ENCODE measurements around the gene PLGRKT. TPM values are rescaled to one million over a fixed set of nuclear protein-coding genes. Genes with fewer than 3 reads are reported as not detected.

PLGRKT gene
- total RNA-seq, 1 experiment from 2014 or later, result 30.9 TPM

DNA sequence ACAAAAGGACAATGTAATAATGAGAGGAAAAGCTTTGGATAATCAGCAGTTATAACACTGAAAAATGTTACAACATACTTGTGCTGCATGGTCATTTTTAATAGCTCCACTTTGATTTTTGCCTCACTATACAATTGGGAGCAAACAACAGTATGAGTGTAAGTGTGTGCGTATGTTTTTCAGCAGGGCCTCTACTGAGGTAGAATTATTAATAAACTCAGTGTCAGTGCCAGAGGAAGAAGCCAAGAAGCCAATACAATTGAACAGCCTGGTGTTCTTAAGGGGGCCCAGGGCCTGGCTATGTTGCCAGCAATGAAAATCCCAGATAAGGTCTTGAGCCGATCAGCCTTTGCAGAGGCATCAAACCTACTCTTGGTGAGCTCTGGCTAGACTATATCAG, 81.9 kb downstream of the PLGRKT start:
- Histone ChIP-seq H3K4me3 (ENCODE audit: low read depth, low read length, poor library complexity, severe bottlenecking) (no peak overlapping the region), H3K9me3 (ENCODE audit: low read depth, low read length, poor library complexity, severe bottlenecking) (no peaks in the 10 kb centered on the region), H3K27me3 (replicated peaks; ENCODE audit: insufficient read depth, low read depth, low read length, poor library complexity) (no peaks in the 10 kb centered on the region), H3K36me3 (ENCODE audit: insufficient read depth, low read length, poor library complexity, severe bottlenecking) (no peaks in the 10 kb centered on the region), H3K27ac (ENCODE audit: low read depth, low read length, poor library complexity, severe bottlenecking) (no peak overlapping the region), H3K4me1 (ENCODE audit: insufficient read depth, low read length, poor library complexity, severe bottlenecking) (no peaks in the 10 kb centered on the region)
- CTCF ChIA-PET, result no interaction called here
- BruUV-seq (replicated peaks), result no TSS peak
- DNase-seq (ENCODE audit: low spot score), result no peak
- intact Hi-C loops (cut with micrococcal nuclease; ENCODE audit: unreplicated experiment), result no loop called here
- TF ChIP-seq, protein P1, sequence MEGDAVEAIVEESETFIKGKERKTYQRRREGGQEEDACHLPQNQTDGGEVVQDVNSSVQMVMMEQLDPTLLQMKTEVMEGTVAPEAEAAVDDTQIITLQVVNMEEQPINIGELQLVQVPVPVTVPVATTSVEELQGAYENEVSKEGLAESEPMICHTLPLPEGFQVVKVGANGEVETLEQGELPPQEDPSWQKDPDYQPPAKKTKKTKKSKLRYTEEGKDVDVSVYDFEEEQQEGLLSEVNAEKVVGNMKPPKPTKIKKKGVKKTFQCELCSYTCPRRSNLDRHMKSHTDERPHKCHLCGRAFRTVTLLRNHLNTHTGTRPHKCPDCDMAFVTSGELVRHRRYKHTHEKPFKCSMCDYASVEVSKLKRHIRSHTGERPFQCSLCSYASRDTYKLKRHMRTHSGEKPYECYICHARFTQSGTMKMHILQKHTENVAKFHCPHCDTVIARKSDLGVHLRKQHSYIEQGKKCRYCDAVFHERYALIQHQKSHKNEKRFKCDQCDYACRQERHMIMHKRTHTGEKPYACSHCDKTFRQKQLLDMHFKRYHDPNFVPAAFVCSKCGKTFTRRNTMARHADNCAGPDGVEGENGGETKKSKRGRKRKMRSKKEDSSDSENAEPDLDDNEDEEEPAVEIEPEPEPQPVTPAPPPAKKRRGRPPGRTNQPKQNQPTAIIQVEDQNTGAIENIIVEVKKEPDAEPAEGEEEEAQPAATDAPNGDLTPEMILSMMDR (conservative IDR thresholded peaks at IDR 0.05; ENCODE audit: low read depth, low read length), result no peak
- no peak for TF ChIP-seq EZH2 (IDR thresholded peaks at IDR 0.05; ENCODE audit: borderline replicate concordance, low read depth, low read length, poor library complexity, severe bottlenecking)
- POLR2A ChIA-PET (ENCODE audit: low non-redundant PET), result no interaction called here

DNA sequence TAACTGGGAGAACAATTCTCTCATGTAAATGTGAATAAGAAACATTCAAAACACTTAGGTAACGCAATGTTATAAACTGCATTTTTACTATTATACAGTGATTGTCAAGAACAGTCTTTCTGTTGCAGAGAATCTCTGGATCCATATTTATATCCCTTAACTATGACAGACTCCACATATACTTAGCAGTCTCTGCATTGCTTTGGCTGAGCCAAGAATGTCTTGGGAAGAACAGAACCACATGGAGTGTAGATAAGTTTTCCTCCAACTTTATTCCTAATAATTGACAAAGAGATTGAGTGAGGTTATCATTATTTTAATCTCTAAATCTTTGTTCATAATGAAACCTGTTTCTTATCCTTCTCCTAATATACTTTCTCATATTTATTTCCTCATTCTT, 82.5 kb downstream of the PLGRKT start:
- intact Hi-C loops (cut with micrococcal nuclease; ENCODE audit: unreplicated experiment), result no loop called here
- no peaks in the 10 kb centered on the region for H3K27me3 ChIP-seq (replicated peaks; ENCODE audit: insufficient read depth, low read depth, low read length, poor library complexity)
- no peaks in the 10 kb centered on the region for H3K36me3 ChIP-seq (ENCODE audit: insufficient read depth, low read length, poor library complexity, severe bottlenecking)
- H3K9me3 ChIP-seq (ENCODE audit: low read depth, low read length, poor library complexity, severe bottlenecking), result no peaks in the 10 kb centered on the region
- no peak overlapping the region for H3K4me3 ChIP-seq (ENCODE audit: low read depth, low read length, poor library complexity, severe bottlenecking)
- DNase-seq (ENCODE audit: low spot score), result no peak
- H3K27ac ChIP-seq (ENCODE audit: low read depth, low read length, poor library complexity, severe bottlenecking), result no peak overlapping the region
- TF ChIP-seq EZH2 (IDR thresholded peaks at IDR 0.05; ENCODE audit: borderline replicate concordance, low read depth, low read length, poor library complexity, severe bottlenecking), result no peak
- TF ChIP-seq, protein P1 (conservative IDR thresholded peaks at IDR 0.05; ENCODE audit: low read depth, low read length), result no peak
- BruUV-seq (replicated peaks), result no TSS peak
- ChIA-PET POLR2A (ENCODE audit: low non-redundant PET) (no interaction called here), CTCF (no interaction called here)
- no peaks in the 10 kb centered on the region for H3K4me1 ChIP-seq (ENCODE audit: insufficient read depth, low read length, poor library complexity, severe bottlenecking)

DNA sequence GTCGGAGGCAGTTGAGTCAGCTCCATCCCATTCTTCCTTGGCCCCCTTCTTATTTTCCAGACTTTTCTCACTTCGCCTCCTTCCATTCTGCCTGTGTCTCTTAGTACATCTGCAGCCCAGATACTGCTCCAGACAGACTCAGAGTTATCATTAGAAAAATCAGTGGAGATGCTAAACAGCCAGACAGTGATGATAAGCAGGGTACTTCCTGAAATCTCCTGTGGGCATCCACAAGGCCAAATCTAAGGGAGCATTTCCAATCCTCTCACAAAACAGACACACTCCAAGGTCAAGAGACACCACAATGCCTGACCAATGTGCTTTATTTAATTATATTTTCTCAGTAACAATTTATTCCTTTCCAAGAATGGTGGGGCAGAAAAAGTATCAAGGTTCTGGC, 83.5 kb downstream of the PLGRKT start:
- BruUV-seq (replicated peaks), result no TSS peak
- CTCF ChIA-PET, result no interaction called here
- no peak for DNase-seq (ENCODE audit: low spot score)
- no peaks in the 10 kb centered on the region for H3K4me1 ChIP-seq (ENCODE audit: insufficient read depth, low read length, poor library complexity, severe bottlenecking)
- no peak overlapping the region for H3K27ac ChIP-seq (ENCODE audit: low read depth, low read length, poor library complexity, severe bottlenecking)
- no peak overlapping the region for H3K4me3 ChIP-seq (ENCODE audit: low read depth, low read length, poor library complexity, severe bottlenecking)
- no peaks in the 10 kb centered on the region for H3K36me3 ChIP-seq (ENCODE audit: insufficient read depth, low read length, poor library complexity, severe bottlenecking)
- POLR2A ChIA-PET (ENCODE audit: low non-redundant PET), result no interaction called here
- no peaks in the 10 kb centered on the region for H3K27me3 ChIP-seq (replicated peaks; ENCODE audit: insufficient read depth, low read depth, low read length, poor library complexity)
- intact Hi-C loops (cut with micrococcal nuclease; ENCODE audit: unreplicated experiment), result no loop called here
- TF ChIP-seq, protein P1 (conservative IDR thresholded peaks at IDR 0.05; ENCODE audit: low read depth, low read length), result no peak
- no peak for TF ChIP-seq EZH2 (IDR thresholded peaks at IDR 0.05; ENCODE audit: borderline replicate concordance, low read depth, low read length, poor library complexity, severe bottlenecking)
- H3K9me3 ChIP-seq (ENCODE audit: low read depth, low read length, poor library complexity, severe bottlenecking), result no peaks in the 10 kb centered on the region
